Kidney glomerular epithelial cell (primary cell): ENCODE measurements around the gene CECR2.

Source experiments
- DNase-seq: peaks from one replicate; lab custom pipeline; 2025; lab: John Stamatoyannopoulos, UW

Gene CECR2

GRCh38 chr22:17575151-17575550 is 205.9 kb downstream of the CECR2 start:
- DNase-seq = no peak

- no peak for DNase-seq
Observed at GRCh38 chr22:17575681-17576080, 206.4 kb downstream of the CECR2 start.

GRCh38 chr22:17576470-17576869 is 207.2 kb downstream of the CECR2 start:
- peak; percentile 43 for DNase-seq

- no peak for DNase-seq
Observed at GRCh38 chr22:17578136-17578754, 209.0 kb downstream of the CECR2 start.

- no peak for DNase-seq
Observed at GRCh38 chr22:17579535-17579981, 210.3 kb downstream of the CECR2 start.

GRCh38 chr22:17580441-17581031 is 211.3 kb downstream of the CECR2 start:
- DNase-seq = no peak

- no peak for DNase-seq
Observed at GRCh38 chr22:17581056-17581455, 211.8 kb downstream of the CECR2 start.

GRCh38 chr22:17581631-17582030 is 212.4 kb downstream of the CECR2 start:
- no peak for DNase-seq

GRCh38 chr22:17583151-17583550 is 213.9 kb downstream of the CECR2 start:
- DNase-seq = no peak

GRCh38 chr22:17586831-17587440 is 217.7 kb downstream of the CECR2 start:
- DNase-seq = no peak

- no peak for DNase-seq
Observed at GRCh38 chr22:17587629-17588028, 218.4 kb downstream of the CECR2 start.

- DNase-seq = no peak
Observed at GRCh38 chr22:17588606-17589005, 219.3 kb downstream of the CECR2 start.

- DNase-seq = no peak
Observed at GRCh38 chr22:17589810-17590375, 220.6 kb downstream of the CECR2 start.

- DNase-seq = no peak
Observed at GRCh38 chr22:17590586-17590985, 221.3 kb downstream of the CECR2 start.

GRCh38 chr22:17592201-17592600 is 222.9 kb downstream of the CECR2 start:
- no peak for DNase-seq

- DNase-seq = no peak
Observed at GRCh38 chr22:17596226-17596625, 227.0 kb downstream of the CECR2 start.

GRCh38 chr22:17597217-17597616 is 228.0 kb downstream of the CECR2 start:
- peak; percentile 3 for DNase-seq

GRCh38 chr22:17598318-17598717 is 229.1 kb downstream of the CECR2 start:
- DNase-seq = no peak

- no peak for DNase-seq
Observed at GRCh38 chr22:17601031-17601430, 231.8 kb downstream of the CECR2 start.

- DNase-seq = no peak
Observed at GRCh38 chr22:17603668-17604067, 234.4 kb downstream of the CECR2 start.

- no peak for DNase-seq
Observed at GRCh38 chr22:17606496-17606895, 237.2 kb downstream of the CECR2 start.
